Stimulated activated naive B cell treated with anti-CD40 and anti-IgM and Interleukin-4, amounts not matched to agents 10 μg/mL and 1 μg/mL and 100 μg/mL, for 72 hours (primary cell): ENCODE measurements around the gene FAM110A.
A peak's percentile ranks its signal among the peaks of the same experiment; 100 is the strongest.

Source experiments
- ATAC-seq, 2 donors: fragments of 150-1000 bp; cut with Tn5 transposase; replicated peaks; 2 replicates each; pipeline ENCODE4 v1.10.0; 2021; ENCODE audit warnings: moderate library complexity in 1 of 2
- DNase-seq: peaks from one replicate; pipeline ENCODE4 v3.0.0; 2021
- H3K27ac Mint-ChIP-seq: one replicate; pipeline ENCODE4 v1.8.0; 2022; ENCODE audit warnings: mild to moderate bottlenecking, mixed read lengths
- H3K27me3 Mint-ChIP-seq, 2 donors: one replicate each; pipeline ENCODE4 v1.8.0; 2022; ENCODE audit warnings: mixed read lengths in 2 of 2
- H3K36me3 Mint-ChIP-seq, 2 donors: one replicate each; pipeline ENCODE4 v1.8.0; 2022; ENCODE audit warnings: mixed read lengths in 2 of 2, mild to moderate bottlenecking in 1 of 2
- H3K4me1 Mint-ChIP-seq, 2 donors: one replicate each; pipeline ENCODE4 v1.8.0; 2022; ENCODE audit warnings: mixed read lengths in 2 of 2, mild to moderate bottlenecking in 1 of 2
- H3K4me3 Mint-ChIP-seq, 2 donors: one replicate each; pipeline ENCODE4 v1.8.0; 2022; ENCODE audit warnings: mild to moderate bottlenecking in 2 of 2, mixed read lengths in 2 of 2, moderate library complexity in 1 of 2
- H3K9me3 Mint-ChIP-seq, 2 donors: one replicate each; pipeline ENCODE4 v1.8.0; 2022; ENCODE audit warnings: mixed read lengths in 2 of 2, mild to moderate bottlenecking in 1 of 2

Gene FAM110A

GRCh38 chr20:860891-861290, 27.4 kb downstream of the FAM110A start:
- no peak for DNase-seq
- H3K27me3 Mint-ChIP-seq: no peaks in the 10 kb centered on the region
- no peaks in the 10 kb centered on the region for H3K9me3 Mint-ChIP-seq
- H3K4me1 Mint-ChIP-seq: peaks cover 13 to 15% of the 10 kb centered on the region in 2 donors
- no peak overlapping the region for H3K27ac Mint-ChIP-seq
- no peak for ATAC-seq
- no peaks in the 10 kb centered on the region for H3K36me3 Mint-ChIP-seq
- no peak overlapping the region for H3K4me3 Mint-ChIP-seq

- Mint-ChIP-seq H3K27ac (no peak overlapping the region), H3K4me1 (no peaks in the 10 kb centered on the region), H3K27me3 (peaks cover 6 to 8% of the 10 kb centered on the region in 2 donors), H3K36me3 (no peaks in the 10 kb centered on the region), H3K9me3 (no peaks in the 10 kb centered on the region), H3K4me3 (no peak overlapping the region)
- ATAC-seq (no peak), DNase-seq (no peak)
Measured at GRCh38 chr20:865440-865839, 31.9 kb downstream of the FAM110A start.

GRCh38 chr20:868279-868678, 34.8 kb downstream of the FAM110A start:
- no peak overlapping the region for H3K4me3 Mint-ChIP-seq
- ATAC-seq (no peak), DNase-seq (no peak)
- H3K9me3 Mint-ChIP-seq: no peaks in the 10 kb centered on the region
- H3K4me1 Mint-ChIP-seq: peaks cover 0 to under 1% of the 10 kb centered on the region in 2 donors
- no peaks in the 10 kb centered on the region for H3K36me3 Mint-ChIP-seq
- H3K27ac Mint-ChIP-seq: no peak overlapping the region
- H3K27me3 Mint-ChIP-seq: peaks cover 13 to 14% of the 10 kb centered on the region in 2 donors

- Mint-ChIP-seq H3K27me3 (peaks cover 16 to 22% of the 10 kb centered on the region in 2 donors), H3K4me3 (no peak overlapping the region), H3K36me3 (no peaks in the 10 kb centered on the region), H3K27ac (no peak overlapping the region), H3K9me3 (no peaks in the 10 kb centered on the region), H3K4me1 (peaks cover 0 to 3% of the 10 kb centered on the region in 2 donors)
- DNase-seq: no peak
- no peak for ATAC-seq
Measured at GRCh38 chr20:869606-870005, 36.1 kb downstream of the FAM110A start.

- Mint-ChIP-seq H3K4me1 (peaks cover 0 to 3% of the 10 kb centered on the region in 2 donors), H3K4me3 (no peak overlapping the region), H3K9me3 (no peaks in the 10 kb centered on the region), H3K36me3 (no peaks in the 10 kb centered on the region), H3K27me3 (peaks cover 16 to 32% of the 10 kb centered on the region in 2 donors), H3K27ac (no peak overlapping the region)
- DNase-seq: no peak
- ATAC-seq: no peak
Measured at GRCh38 chr20:870758-871157, 37.2 kb downstream of the FAM110A start.

GRCh38 chr20:871436-871835, 37.9 kb downstream of the FAM110A start:
- peaks cover 0 to 3% of the 10 kb centered on the region in 2 donors for H3K4me1 Mint-ChIP-seq
- no peak for ATAC-seq
- no peak overlapping the region for H3K4me3 Mint-ChIP-seq
- H3K36me3 Mint-ChIP-seq: no peaks in the 10 kb centered on the region
- H3K27ac Mint-ChIP-seq: no peak overlapping the region
- no peak for DNase-seq
- peaks cover 16 to 33% of the 10 kb centered on the region in 2 donors for H3K27me3 Mint-ChIP-seq
- H3K9me3 Mint-ChIP-seq: no peaks in the 10 kb centered on the region

- peaks cover 16 to 33% of the 10 kb centered on the region in 2 donors for H3K27me3 Mint-ChIP-seq
- H3K27ac Mint-ChIP-seq: no peak overlapping the region
- DNase-seq (no peak), ATAC-seq (no peak)
- H3K4me1 Mint-ChIP-seq: peaks cover 0 to 3% of the 10 kb centered on the region in 2 donors
- no peaks in the 10 kb centered on the region for H3K9me3 Mint-ChIP-seq
- no peaks in the 10 kb centered on the region for H3K36me3 Mint-ChIP-seq
- H3K4me3 Mint-ChIP-seq: no peak overlapping the region
Measured at GRCh38 chr20:871948-872347, 38.4 kb downstream of the FAM110A start.

- ATAC-seq: no peak
- H3K27me3 Mint-ChIP-seq: peaks cover 16 to 33% of the 10 kb centered on the region in 2 donors
- no peak overlapping the region for H3K27ac Mint-ChIP-seq
Measured at GRCh38 chr20:872855-873520, 39.5 kb downstream of the FAM110A start.

GRCh38 chr20:873875-874607, 40.5 kb downstream of the FAM110A start:
- no peak overlapping the region for H3K4me3 Mint-ChIP-seq
- no peaks in the 10 kb centered on the region for H3K9me3 Mint-ChIP-seq
- ATAC-seq (peak; percentile 38 to 86), DNase-seq (peak; percentile 2)
- peaks cover 16 to 33% of the 10 kb centered on the region in 2 donors for H3K27me3 Mint-ChIP-seq
- H3K4me1 Mint-ChIP-seq: peaks cover 0 to 3% of the 10 kb centered on the region in 2 donors
- no peaks in the 10 kb centered on the region for H3K36me3 Mint-ChIP-seq
- H3K27ac Mint-ChIP-seq: no peak overlapping the region

More at GRCh38 chr20:872855-873520, 39.5 kb downstream of the FAM110A start:
- H3K4me1 Mint-ChIP-seq: peaks cover 0 to 3% of the 10 kb centered on the region in 2 donors
- no peaks in the 10 kb centered on the region for H3K36me3 Mint-ChIP-seq
- H3K4me3 Mint-ChIP-seq: no peak overlapping the region
- DNase-seq: no peak
- no peaks in the 10 kb centered on the region for H3K9me3 Mint-ChIP-seq

- no peak overlapping the region for H3K4me3 Mint-ChIP-seq
- no peak overlapping the region for H3K27ac Mint-ChIP-seq
- H3K27me3 Mint-ChIP-seq: peaks cover 10 to 25% of the 10 kb centered on the region in 2 donors
- DNase-seq: no peak
- H3K4me1 Mint-ChIP-seq: peaks cover 0 to 3% of the 10 kb centered on the region in 2 donors
- ATAC-seq: no peak
- no peaks in the 10 kb centered on the region for H3K36me3 Mint-ChIP-seq
- no peaks in the 10 kb centered on the region for H3K9me3 Mint-ChIP-seq
Measured at GRCh38 chr20:875115-875514, 41.6 kb downstream of the FAM110A start.

GRCh38 chr20:877814-878213, 44.3 kb downstream of the FAM110A start:
- no peak overlapping the region for H3K27ac Mint-ChIP-seq
- H3K27me3 Mint-ChIP-seq: peaks cover 11 to 34% of the 10 kb centered on the region in 2 donors

GRCh38 chr20:878511-879307, 45.2 kb downstream of the FAM110A start:
- H3K27me3 Mint-ChIP-seq: peaks cover 14 to 35% of the 10 kb centered on the region in 2 donors
- no peak overlapping the region for H3K4me3 Mint-ChIP-seq
- no peaks in the 10 kb centered on the region for H3K36me3 Mint-ChIP-seq
- peaks cover 6% of the 10 kb centered on the region in 2 donors for H3K4me1 Mint-ChIP-seq
- H3K9me3 Mint-ChIP-seq: no peaks in the 10 kb centered on the region
- ATAC-seq (no peak), DNase-seq (no peak)
- H3K27ac Mint-ChIP-seq: no peak overlapping the region

More at GRCh38 chr20:877814-878213, 44.3 kb downstream of the FAM110A start:
- Mint-ChIP-seq H3K9me3 (no peaks in the 10 kb centered on the region), H3K36me3 (no peaks in the 10 kb centered on the region), H3K4me3 (no peak overlapping the region), H3K4me1 (peaks cover 6 to 9% of the 10 kb centered on the region in 2 donors)
- DNase-seq (no peak), ATAC-seq (no peak)

GRCh38 chr20:879626-880025, 46.1 kb downstream of the FAM110A start:
- H3K4me3 Mint-ChIP-seq: no peak overlapping the region
- H3K9me3 Mint-ChIP-seq: no peaks in the 10 kb centered on the region
- H3K27me3 Mint-ChIP-seq: peaks cover 21 to 41% of the 10 kb centered on the region in 2 donors
- H3K27ac Mint-ChIP-seq: no peak overlapping the region
- DNase-seq (no peak), ATAC-seq (no peak)
- peaks cover 6 to 7% of the 10 kb centered on the region in 2 donors for H3K4me1 Mint-ChIP-seq
- no peaks in the 10 kb centered on the region for H3K36me3 Mint-ChIP-seq

GRCh38 chr20:881051-881782, 47.7 kb downstream of the FAM110A start:
- ATAC-seq (peak; percentile 53 to 73), DNase-seq (no peak)
- Mint-ChIP-seq H3K27ac (no peak overlapping the region), H3K4me3 (no peak overlapping the region), H3K4me1 (peaks cover 15 to 20% of the 10 kb centered on the region in 2 donors), H3K36me3 (no peaks in the 10 kb centered on the region), H3K9me3 (no peaks in the 10 kb centered on the region), H3K27me3 (peaks cover 31 to 46% of the 10 kb centered on the region in 2 donors)
